ENCODE measurements around the gene TSPY4.
"Not testable (repeated sequence)": the region's sequence is repeated elsewhere in the genome, so short reads cannot be mapped to it uniquely, and the experiment has no call there.

TSPY4 gene, protein sequence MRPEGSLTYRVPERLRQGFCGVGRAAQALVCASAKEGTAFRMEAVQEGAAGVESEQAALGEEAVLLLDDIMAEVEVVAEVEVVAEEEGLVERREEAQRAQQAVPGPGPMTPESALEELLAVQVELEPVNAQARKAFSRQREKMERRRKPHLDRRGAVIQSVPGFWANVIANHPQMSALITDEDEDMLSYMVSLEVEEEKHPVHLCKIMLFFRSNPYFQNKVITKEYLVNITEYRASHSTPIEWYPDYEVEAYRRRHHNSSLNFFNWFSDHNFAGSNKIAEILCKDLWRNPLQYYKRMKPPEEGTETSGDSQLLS

DNA sequence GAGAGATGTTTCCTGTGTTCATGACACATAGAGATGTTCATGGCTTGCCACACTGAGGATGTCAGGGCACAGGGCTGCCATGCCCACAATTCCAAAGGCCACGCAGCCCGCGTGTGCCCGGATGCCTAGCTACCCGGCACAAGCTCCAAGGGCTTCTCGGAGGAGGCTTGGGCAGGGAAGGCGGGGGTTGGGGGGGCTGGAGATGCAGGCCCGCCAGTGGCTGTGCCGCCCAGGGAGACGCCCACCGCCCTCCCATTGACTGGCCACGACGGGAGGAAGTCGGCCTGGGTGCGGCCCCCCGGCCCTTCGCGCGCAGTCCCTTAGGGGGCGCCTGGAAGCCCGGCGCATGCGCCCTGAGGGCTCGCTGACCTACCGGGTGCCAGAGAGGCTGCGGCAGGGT lies at the start of gene TSPY4:
TSS of gene TSPY4 (plus strand) at position 301 of the 400 bp plus-strand sequence. CDS start at position 347, 46 bp downstream.
- DNase-seq, result not testable (repeated sequence)

DNA sequence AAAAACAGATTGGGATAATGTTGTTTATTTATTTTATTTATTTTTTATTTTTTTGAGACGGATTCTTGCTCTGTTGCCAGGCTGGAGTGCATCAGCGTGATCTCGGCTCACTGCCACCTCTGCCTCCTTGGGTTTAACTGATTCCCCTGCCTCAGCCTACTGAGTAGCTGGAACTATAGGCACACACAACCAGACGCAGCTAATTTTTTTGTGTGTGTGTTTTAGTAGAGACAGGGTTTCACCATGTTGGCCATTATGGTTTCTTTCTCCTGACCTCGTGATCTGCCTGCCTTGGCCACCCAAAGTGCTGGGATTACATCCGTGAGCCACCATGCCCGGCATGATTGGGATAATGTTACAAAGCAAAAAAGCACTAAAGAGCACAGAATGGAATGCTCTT lies 16.3 kb upstream of the TSPY4 start:
- DNase-seq, result no peak

DNA sequence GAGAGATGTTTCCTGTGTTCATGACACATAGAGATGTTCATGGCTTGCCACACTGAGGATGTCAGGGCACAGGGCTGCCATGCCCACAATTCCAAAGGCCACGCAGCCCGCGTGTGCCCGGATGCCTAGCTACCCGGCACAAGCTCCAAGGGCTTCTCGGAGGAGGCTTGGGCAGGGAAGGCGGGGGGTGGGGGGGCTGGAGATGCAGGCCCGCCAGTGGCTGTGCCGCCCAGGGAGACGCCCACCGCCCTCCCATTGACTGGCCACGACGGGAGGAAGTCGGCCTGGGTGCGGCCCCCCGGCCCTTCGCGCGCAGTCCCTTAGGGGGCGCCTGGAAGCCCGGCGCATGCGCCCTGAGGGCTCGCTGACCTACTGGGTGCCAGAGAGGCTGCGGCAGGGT lies 20.2 kb downstream of the TSPY4 start, which contains the start of gene TSPY8:
TSS of gene TSPY8 (plus strand) at position 301 of the 400 bp plus-strand sequence. CDS start at position 347, 46 bp downstream.
- not testable (repeated sequence) for DNase-seq

Data from NCI-H2081 treated with DMSO at 0.1 percent for 48 hours (cell line).